HG03060 (cell line): ENCODE measurements around the gene ATP7B.
"Not testable (repeated sequence)": the region's sequence is repeated elsewhere in the genome, so short reads cannot be mapped to it uniquely, and the experiment has no call there.

Source experiments
- ATAC-seq: cut with Tn5 transposase; IDR thresholded peaks from one replicate; pipeline ENCODE4 v1.9.1; 2021; ENCODE audit warnings: low read depth, moderate number of reproducible peaks; ENCODE audit not compliant: unreplicated experiment

ATP7B gene

DNA sequence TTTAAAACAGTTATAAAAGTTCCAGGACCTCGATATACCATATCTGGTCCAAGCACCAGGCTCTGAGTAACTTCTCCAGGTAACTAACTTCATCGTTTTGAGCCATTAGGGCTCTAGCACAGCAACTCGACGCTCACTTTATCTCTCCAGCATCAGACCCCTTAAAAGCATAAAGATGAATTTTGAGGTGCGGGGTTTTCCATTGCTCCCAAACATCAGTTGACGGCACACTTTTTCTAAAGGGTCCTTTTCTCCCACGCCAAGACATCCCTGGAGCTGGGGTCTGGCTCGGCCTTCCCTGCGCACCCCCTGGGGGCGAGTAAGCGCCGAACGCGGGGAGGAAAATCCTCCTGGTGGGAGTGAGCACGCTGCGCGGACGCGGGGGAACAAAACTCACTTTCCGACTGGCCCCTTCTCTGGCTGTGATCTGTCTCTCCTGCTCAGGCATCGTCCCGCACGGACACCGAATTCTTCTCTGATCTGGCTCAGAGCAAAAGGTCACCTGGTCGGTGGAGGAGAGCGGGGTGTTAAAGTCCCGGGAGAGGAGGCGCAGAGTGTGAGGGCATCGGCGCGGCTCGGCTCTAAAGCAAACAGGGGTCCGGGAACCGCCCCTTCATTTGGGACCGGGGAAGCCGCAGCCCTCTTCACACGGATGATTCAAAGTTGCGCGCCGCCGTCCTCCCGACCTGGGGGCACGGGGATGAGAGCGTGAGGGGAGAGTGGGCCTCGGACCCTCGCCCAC, at the start of gene ATP7B:
TSS of gene ATP7B (minus strand) at position 561 of the 742 bp plus-strand sequence. CDS start at position 448, 113 bp downstream.
- no peak for ATAC-seq

GRCh38 chr13:52053460-52053859, 42.2 kb upstream of the ATP7B start:
- no peak for ATAC-seq

DNA sequence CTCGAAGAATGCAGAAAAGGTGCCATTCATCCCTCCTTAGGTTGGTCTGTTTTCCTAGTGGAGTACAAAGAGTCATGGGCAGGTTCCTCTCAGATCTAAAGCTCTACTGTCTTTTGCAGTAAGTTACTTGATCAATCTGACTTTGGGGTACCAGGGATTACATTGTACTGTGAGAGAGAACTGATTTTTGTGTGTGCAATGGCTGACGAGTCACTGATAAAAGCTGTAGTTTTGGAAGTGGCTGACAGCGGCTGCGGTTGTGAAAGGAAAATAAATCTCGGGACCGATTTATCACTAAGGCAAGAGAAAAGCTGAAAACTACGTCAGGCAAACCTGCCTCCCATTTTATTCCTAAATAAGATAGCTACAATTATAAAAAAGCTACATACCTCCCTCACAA, 40.1 kb upstream of the ATP7B start:
- no peak for ATAC-seq

DNA sequence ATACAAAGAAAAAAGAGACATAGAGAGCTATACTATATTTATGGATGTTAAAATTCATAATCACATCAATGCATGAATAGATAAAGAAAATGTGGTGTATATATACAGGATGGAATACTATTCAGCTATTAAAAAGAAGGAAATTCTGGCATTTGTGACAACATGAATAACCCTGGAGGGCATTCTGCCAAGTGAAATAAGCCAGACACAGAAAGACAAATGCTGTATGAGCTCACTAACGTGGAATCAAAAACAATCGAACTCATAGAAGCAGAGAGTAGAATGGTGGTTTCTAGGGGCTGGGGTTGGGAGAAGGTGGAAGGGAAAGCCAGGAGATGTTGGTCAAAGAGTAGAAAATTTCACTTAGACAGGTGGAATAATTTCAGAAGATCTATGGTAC, 37.3 kb upstream of the ATP7B start:
- ATAC-seq = no peak

GRCh38 chr13:52047463-52047862, 36.2 kb upstream of the ATP7B start:
- ATAC-seq = no peak

DNA sequence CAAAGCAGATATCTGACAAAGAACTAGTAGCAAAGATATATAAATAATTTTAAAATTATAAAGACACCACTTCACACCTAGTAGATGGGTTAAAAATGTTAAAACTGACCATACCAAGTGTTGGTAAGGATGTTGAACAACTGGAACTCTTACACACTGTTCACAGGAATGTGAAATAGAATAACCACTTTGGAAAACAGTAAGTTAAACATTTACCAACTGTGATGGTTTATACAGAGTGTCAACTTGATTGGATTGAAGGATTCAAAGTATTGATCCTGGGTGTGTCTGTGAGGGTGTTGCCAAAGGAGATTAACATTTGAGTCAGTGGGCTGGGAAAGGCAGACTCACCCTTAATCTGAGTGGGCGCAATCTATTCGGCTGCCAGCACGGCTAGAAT, 32.4 kb upstream of the ATP7B start:
- no peak for ATAC-seq

DNA sequence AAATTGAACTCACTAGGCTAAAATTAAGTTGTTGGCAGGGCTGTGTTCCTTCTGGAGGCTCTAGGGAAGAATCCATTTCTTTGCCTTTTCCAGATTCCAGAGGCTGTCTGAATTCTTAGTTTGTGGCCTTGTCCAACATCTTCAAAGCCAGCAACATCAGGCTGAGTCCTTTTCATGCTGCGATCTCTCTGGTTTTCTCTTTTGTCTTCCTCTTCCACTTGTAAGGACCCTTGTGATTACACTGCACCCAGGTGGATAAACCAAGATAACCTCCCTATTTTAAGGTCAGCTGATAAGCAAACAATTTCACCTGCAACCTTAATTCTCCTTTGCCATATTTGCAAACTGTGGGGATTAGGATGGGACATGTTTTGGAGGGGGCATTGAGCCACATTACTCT, 24.8 kb upstream of the ATP7B start:
- no peak for ATAC-seq

GRCh38 chr13:52034616-52035226, 23.5 kb upstream of the ATP7B start:
- ATAC-seq = no peak

DNA sequence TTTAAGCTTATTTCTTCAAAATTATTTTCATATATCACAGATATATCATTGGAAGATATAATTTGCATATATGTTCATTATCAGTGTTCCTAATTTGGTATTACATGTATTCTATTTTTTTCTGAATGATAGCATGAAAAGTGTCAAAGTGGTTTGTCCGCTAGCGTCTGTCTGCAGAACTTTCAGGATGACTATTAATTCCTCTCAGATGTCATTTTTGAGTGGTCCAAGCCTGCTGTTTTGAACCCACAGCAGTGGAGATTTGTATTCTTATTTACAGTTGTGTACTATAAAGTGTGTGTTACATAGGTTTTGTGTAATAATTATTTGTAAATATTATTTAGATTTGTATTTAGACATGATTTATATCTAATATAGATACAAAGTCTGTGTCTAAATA, 21.8 kb upstream of the ATP7B start:
- no peak for ATAC-seq

- not testable (repeated sequence) for ATAC-seq
These were observed 19.2 kb upstream of the ATP7B start for GRCh38 chr13:52030401-52030800.

GRCh38 chr13:52029569-52029968, 18.3 kb upstream of the ATP7B start:
- no peak for ATAC-seq

GRCh38 chr13:52027832-52028231, 16.6 kb upstream of the ATP7B start:
- ATAC-seq = no peak

DNA sequence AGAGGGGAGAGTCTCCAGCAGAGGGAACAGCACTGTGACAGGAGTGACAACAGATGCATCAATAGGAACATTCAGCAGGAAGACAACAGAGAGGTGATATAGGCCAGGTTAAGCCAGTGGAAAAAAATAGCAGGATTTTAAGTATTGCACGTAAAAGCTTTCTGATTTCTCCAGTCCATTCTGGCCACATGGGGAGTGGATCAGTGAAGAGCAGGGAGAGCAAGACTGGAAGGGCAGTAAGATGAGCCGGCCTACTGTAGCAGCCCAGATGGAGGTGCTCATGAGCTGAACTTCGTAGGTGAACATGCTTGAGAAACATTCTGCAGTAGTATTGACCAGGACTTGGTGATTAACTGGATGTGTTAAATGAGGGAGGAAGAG, 15.0 kb upstream of the ATP7B start:
- no peak for ATAC-seq

DNA sequence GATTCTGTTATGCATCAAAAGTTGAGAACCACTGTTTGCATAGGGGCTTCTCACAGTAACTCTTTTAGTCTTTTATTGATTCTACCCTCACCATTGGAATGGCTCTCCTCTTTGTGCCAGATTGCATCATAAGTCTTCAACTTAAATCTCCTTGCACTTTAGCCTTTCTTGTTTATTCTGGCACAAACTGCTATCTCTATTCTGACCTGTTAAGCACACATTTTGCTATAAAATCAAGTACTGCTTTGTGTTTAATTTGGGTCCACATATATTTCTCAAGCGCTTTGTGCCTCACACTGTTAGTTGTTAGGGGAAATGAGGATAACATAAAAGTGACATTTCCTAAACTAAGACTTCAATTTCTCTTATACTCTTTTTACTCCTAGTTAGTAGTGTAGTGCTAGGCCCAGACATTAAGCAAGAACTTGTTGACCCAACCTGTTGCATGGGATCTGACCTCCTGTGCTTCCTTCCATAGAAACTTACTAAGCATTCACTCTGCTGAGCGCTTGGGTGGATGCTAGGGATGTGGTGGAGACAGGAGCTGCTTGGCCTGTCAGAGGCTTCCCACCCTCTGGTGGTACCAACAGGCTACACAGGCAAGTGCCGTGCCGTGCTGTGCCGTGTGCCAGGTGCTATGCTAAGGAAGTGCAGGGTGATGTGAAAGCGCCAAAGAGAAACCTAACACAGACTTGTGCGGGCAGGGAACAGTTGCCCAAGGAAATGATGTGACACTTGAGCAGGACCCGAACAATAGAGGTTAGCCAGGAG, 14.4 kb upstream of the ATP7B start:
- ATAC-seq = no peak

DNA sequence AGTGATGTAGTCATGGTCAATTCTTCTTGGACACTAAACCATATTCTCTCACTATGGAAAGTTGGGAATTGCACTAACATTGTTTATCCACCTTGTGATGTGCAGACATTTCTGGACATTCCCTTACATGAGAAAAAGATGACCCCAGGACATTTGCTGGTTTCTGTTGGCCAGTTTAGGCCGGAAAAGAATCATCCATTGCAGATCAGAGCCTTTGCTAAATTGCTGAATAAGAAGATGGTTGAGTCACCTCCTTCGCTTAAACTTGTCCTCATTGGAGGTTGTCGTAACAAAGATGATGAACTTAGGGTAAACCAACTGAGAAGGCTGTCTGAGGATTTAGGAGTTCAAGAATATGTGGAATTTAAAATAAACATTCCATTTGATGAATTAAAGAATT, 13.2 kb upstream of the ATP7B start, which contains the start of gene UTP14C:
TSS of gene UTP14C (plus strand) at position 211 of the 400 bp plus-strand sequence. CDS start 4,114 bp downstream, outside the sequence.
- ATAC-seq = no peak

GRCh38 chr13:52022356-52022755, 11.1 kb upstream of the ATP7B start:
- no peak for ATAC-seq

GRCh38 chr13:52020191-52020590, 8.9 kb upstream of the ATP7B start:
- ATAC-seq = no peak

DNA sequence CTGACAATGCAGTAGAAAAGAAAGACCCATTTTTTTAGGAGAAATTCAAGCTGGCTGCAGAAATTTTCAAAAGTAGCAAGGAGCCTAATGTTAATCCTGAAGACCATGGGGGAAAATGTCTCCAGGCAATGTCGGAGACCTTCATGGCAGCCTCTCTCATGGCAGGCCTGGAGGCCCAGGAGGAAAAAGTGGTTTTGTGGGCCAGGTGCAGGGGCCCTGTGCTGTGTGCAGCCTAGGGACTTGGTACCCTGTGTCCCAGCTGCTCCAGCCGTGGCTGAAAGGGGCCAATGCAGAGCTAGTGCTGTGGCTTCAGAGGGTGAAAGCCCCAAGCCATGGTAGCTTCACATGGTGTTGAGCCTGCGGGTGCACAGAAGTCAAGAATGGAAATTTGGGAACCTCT, 5.0 kb upstream of the ATP7B start:
- no peak for ATAC-seq

- no peak for ATAC-seq
These were observed 1.2 kb upstream of the ATP7B start for GRCh38 chr13:52012512-52012836.

GRCh38 chr13:52011632-52012511, 622 bp upstream of the ATP7B start, which contains the start of gene ALG11:
Gene ALG11, plus strand, starts transcription at chr13:52012398. Its CDS starts 21 bp downstream, at chr13:52012419.
- peak; percentile 98 for ATAC-seq

DNA sequence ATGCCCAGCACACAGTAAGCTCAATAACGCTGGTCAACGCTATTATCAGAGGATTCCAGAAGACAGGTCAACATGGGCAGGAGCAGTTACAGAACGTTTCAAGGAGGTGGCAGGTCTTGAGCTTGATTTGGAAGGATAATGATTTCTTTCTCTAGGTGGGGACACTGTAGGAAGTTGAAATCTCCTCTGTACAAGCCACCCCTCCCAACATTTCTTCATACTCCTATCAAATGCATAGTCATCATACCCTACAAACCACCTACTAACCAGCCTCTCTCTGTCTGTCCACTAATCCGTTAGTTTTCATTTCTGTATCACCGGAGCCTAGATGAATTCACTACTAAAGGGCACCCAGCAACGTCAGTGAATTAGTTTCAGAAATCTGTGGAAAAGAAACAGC, 1.3 kb downstream of the ATP7B start:
- ATAC-seq = no peak
